A549 (cell line): Measurements from ENCODE around the gene CTBP2. TPM values are rescaled to one million over a fixed set of nuclear protein-coding genes. Genes with fewer than 3 reads are reported as not detected.

Experiments used
- ATAC-seq, 2 experiments: fragments of 200-7000 bp in 1 of 2; fragments of >200 bp in 1 of 2; cut with Nextera tagmentation in 1 of 2; cut with Tn5 transposase in 1 of 2; 3 replicates each; pipeline versions ENCODE4 v1.8.0 to v1.9.1; 2018 to 2020; ENCODE audit warnings: mild to moderate bottlenecking in 1 of 2, moderate library complexity in 1 of 2
- CTCF ChIA-PET: fragments of 300-600 bp; sonication (Branson Sonifier 250); formaldehyde crosslinking; extraction: SDS; loops from one replicate; lab custom pipeline; 2021; ENCODE audit warnings: antibody characterized with exemption, inconsistent platforms; lab: Yijun Ruan, JAX
- POLR2A ChIA-PET: fragments of 350-600 bp; formaldehyde crosslinking; extraction: SDS; loops from one replicate; lab custom pipeline; 2021; ENCODE audit warnings: antibody characterized with exemption, inconsistent platforms; lab: Yijun Ruan, JAX
- DNase-seq, 2 experiments: peaks; one replicate each; pipeline versions ENCODE4 v3.0.0 to v3.0.0-alpha.2; 2011 to 2016; ENCODE audit warnings: low read depth in 1 of 2, low spot score in 1 of 2
- FAIRE-seq: peaks from 2 replicates; lab custom pipeline; 2011; peaks lifted over from hg19 to GRCh38; lab: Jason Lieb, UNC
- H3K27ac ChIP-seq, 2 experiments: fragments of >200 bp; sonication (Bioruptor Twin); formaldehyde crosslinking; 3 replicates each; pipeline ENCODE4 v1.5.1; 2016 to 2017
- H3K4me1 ChIP-seq: fragments of >200 bp; sonication (Bioruptor Twin); formaldehyde crosslinking; 3 replicates; pipeline ENCODE4 v1.6.1; 2016
- H3K4me2 ChIP-seq: fragments of >200 bp; sonication (Bioruptor Twin); formaldehyde crosslinking; 3 replicates; pipeline ENCODE4 v1.6.1; 2016
- H3K4me3 ChIP-seq: fragments of >200 bp; sonication (Bioruptor Twin); formaldehyde crosslinking; 3 replicates; pipeline ENCODE4 v1.5.1; 2016
- H3K9me3 ChIP-seq: fragments of >200 bp; sonication (Bioruptor Twin); formaldehyde crosslinking; 3 replicates; pipeline ENCODE4 v1.6.1; 2016
- BCL3 ChIP-seq: fragments of >200 bp; sonication (Bioruptor Twin); formaldehyde crosslinking; IDR thresholded peaks from 3 replicates; pipeline ENCODE4 v1.6.1; 2016
- CBX2 ChIP-seq: fragments of 200-600 bp; sonication (generic); IDR thresholded peaks from 2 replicates; pipeline ENCODE4 v1.6.1; 2016; ENCODE audit warnings: low read depth, mild to moderate bottlenecking, borderline replicate concordance
- CBX8 ChIP-seq: fragments of 200-600 bp; sonication (generic); IDR thresholded peaks from 2 replicates; pipeline ENCODE4 v1.6.1; 2016
- CHD4 ChIP-seq: fragments of 200-600 bp; sonication (generic); IDR thresholded peaks from 2 replicates; pipeline ENCODE4 v1.6.1; 2016; ENCODE audit warnings: antibody characterized with exemption, mild to moderate bottlenecking, borderline replicate concordance
- CTCF ChIP-seq: fragments of >200 bp; sonication (Bioruptor Twin); formaldehyde crosslinking; IDR thresholded peaks from 3 replicates; pipeline ENCODE4 v1.5.1; 2016
- E2F6 ChIP-seq: IDR thresholded peaks from 2 replicates; pipeline ENCODE4 v1.6.1; 2012; ENCODE audit warnings: low read depth, borderline replicate concordance
- EHF ChIP-seq: fragments of 250-450 bp; sonication (Bioruptor Pico); IDR thresholded peaks from 2 replicates; pipeline ENCODE4 v1.5.0; 2020; ENCODE audit warnings: mild to moderate bottlenecking
- FOXS1 ChIP-seq: fragments of 250-450 bp; sonication (Bioruptor Pico); IDR thresholded peaks from 2 replicates; pipeline ENCODE4 v1.5.0; 2020; ENCODE audit warnings: mild to moderate bottlenecking, moderate library complexity
- GATA3 ChIP-seq: IDR thresholded peaks from 2 replicates; pipeline ENCODE4 v1.6.1; 2012; ENCODE audit warnings: borderline replicate concordance
- HDAC2 ChIP-seq: fragments of 200-600 bp; sonication (generic); IDR thresholded peaks from 2 replicates; pipeline ENCODE4 v1.6.1; 2016
- HEYL ChIP-seq: fragments of 250-450 bp; sonication (Bioruptor Pico); IDR thresholded peaks from 2 replicates; pipeline ENCODE4 v1.8.0; 2021; ENCODE audit warnings: mild to moderate bottlenecking, moderate library complexity
- JUN ChIP-seq, 2 experiments: fragments of >200 bp; sonication (Bioruptor Twin); formaldehyde crosslinking; IDR thresholded peaks; 2 replicates in 1 of 2; 3 replicates in 1 of 2; pipeline ENCODE4 v1.6.1; 2016 to 2017
- MAFK ChIP-seq: fragments of 450-650 bp; IDR thresholded peaks from 2 replicates; pipeline ENCODE4 v1.6.1; 2014; ENCODE audit not compliant: partially characterized antibody
- MAX ChIP-seq: IDR thresholded peaks from 2 replicates; pipeline ENCODE4 v1.6.1; 2012
- MAZ ChIP-seq: fragments of 150-350 bp; IDR thresholded peaks from 2 replicates; pipeline ENCODE4 v1.6.1; 2014; ENCODE audit warnings: antibody characterized with exemption, low read depth, low read length, borderline replicate concordance
- NPAS2 ChIP-seq: fragments of 250-450 bp; sonication (Bioruptor Pico); IDR thresholded peaks from 2 replicates; pipeline ENCODE4 v1.8.0; 2022; ENCODE audit warnings: mild to moderate bottlenecking, moderate library complexity, borderline replicate concordance
- NR3C1 ChIP-seq: fragments of >200 bp; sonication (Bioruptor Twin); formaldehyde crosslinking; IDR thresholded peaks from 3 replicates; pipeline ENCODE4 v1.6.1; 2017
- PHF8 ChIP-seq: fragments of 200-600 bp; sonication (generic); IDR thresholded peaks from 2 replicates; pipeline ENCODE4 v1.6.1; 2016; ENCODE audit warnings: low read depth, mild to moderate bottlenecking, antibody characterized with exemption, moderate library complexity, borderline replicate concordance
- POLR2A ChIP-seq: IDR thresholded peaks from 2 replicates; pipeline ENCODE4 v1.6.1; 2012; ENCODE audit warnings: mild to moderate bottlenecking, low read length
- POLR2AphosphoS2 ChIP-seq: conservative IDR thresholded peaks from 2 replicates; pipeline ENCODE4 v1.6.1; 2012; ENCODE audit warnings: low read length, improper control_type of control experiment, inconsistent platforms
- RARB ChIP-seq: fragments of 250-450 bp; sonication (Bioruptor Pico); IDR thresholded peaks from 2 replicates; pipeline ENCODE4 v1.8.0; 2021; ENCODE audit warnings: mild to moderate bottlenecking, moderate library complexity
- SMC3 ChIP-seq: fragments of >200 bp; sonication (Bioruptor Twin); formaldehyde crosslinking; IDR thresholded peaks from 3 replicates; pipeline ENCODE4 v1.6.1; 2018; ENCODE audit warnings: inconsistent platforms
- TP53 ChIP-seq: fragments of 250-450 bp; sonication (Bioruptor Pico); IDR thresholded peaks from 2 replicates; pipeline ENCODE4 v1.5.0; 2021; ENCODE audit warnings: mild to moderate bottlenecking, moderate library complexity
- USF2 ChIP-seq: fragments of 450-650 bp; IDR thresholded peaks from 2 replicates; pipeline ENCODE4 v1.6.1; 2014; ENCODE audit warnings: antibody characterized with exemption
- ZC3H11A ChIP-seq: fragments of 450-650 bp; IDR thresholded peaks from 2 replicates; pipeline ENCODE4 v1.6.1; 2014; ENCODE audit warnings: antibody characterized with exemption, mild to moderate bottlenecking
- ZNF302 ChIP-seq: fragments of 250-450 bp; sonication (Bioruptor Pico); IDR thresholded peaks from 2 replicates; pipeline ENCODE4 v1.9.0; 2021; ENCODE audit warnings: inconsistent platforms, mild to moderate bottlenecking, moderate library complexity
- ZSCAN20 ChIP-seq: fragments of 250-450 bp; sonication (Bioruptor Pico); IDR thresholded peaks from 2 replicates; pipeline ENCODE4 v1.8.0; 2022; ENCODE audit warnings: mild to moderate bottlenecking, moderate library complexity
- WGBS: methylation state at CpG from one replicate; pipeline ENCODE4 v1.1.6; 2017; ENCODE audit errors: missing lambda C conversion rate; 5-methylcytosine and 5-hydroxymethylcytosine counted together
- polyA plus RNA-seq, 4 experiments: library from polyadenylated mRNA; depleted of rRNA in 3 of 4; stranded (reverse); fragments of >200 nt; fragmentation: RNase III in 1 of 4; extraction: RNeasy Plus Mini Kit Qiagen cat#74134 plus additional on column Dnase treatment in 1 of 4; gene quantifications; 2 replicates in 3 of 4; 3 replicates in 1 of 4; pipeline ENCODE4 v1.2.3, GENCODE V29; 2011 to 2017

CTBP2 gene
- polyA plus RNA-seq, 2 of the 4 experiments (the other 2 are of a cell fraction): 74.9 to 78.9 TPM

- WGBS: 73% methylated on average over 7 of the region's 7 CpGs
- 0 out of 6 replicates have a peak overlapping the region, but pooled peaks of 1 of the 2 experiments have one; percentile 3 for H3K27ac ChIP-seq
- CTCF ChIA-PET: interaction anchor here (0.7 to 2.4 kb wide), 5 partner anchors 18 to 76 kb away, joined by 4 to 8 read pairs (median 5); no protein-coding TSS in a partner anchor
These were observed 130.7 kb downstream of the CTBP2 start for GRCh38 chr10:125029584-125030242.

GRCh38 chr10:125027871-125028869 is 132.2 kb downstream of the CTBP2 start:
- DNase-seq: no peak
- FAIRE-seq: no peak
- no peak for ATAC-seq
- no peaks in the 10 kb centered on the region for H3K9me3 ChIP-seq
- ChIA-PET CTCF (interaction anchor here (1.1 to 2.4 kb wide), 6 partner anchors 8 to 102 kb away, joined by 3 to 11 read pairs (median 7); no protein-coding TSS in a partner anchor), POLR2A (no interaction called here)
- H3K4me3 ChIP-seq: no peak overlapping the region
- no peak overlapping the region for H3K27ac ChIP-seq
- no peak overlapping the region for H3K4me2 ChIP-seq
- no peak for TF ChIP-seq CBX2
- TF ChIP-seq ZNF302 (CRISPR knock-in tag): no peak
- no peak for TF ChIP-seq MAX
- TF ChIP-seq EHF (CRISPR knock-in tag): no peak
- TF ChIP-seq ZC3H11A: no peak
- TF ChIP-seq RARB (CRISPR knock-in tag): no peak
- no peak for TF ChIP-seq HDAC2
- TF ChIP-seq NR3C1: no peak
- no peak for TF ChIP-seq POLR2A
- TF ChIP-seq HEYL (CRISPR knock-in tag): no peak
- TF ChIP-seq E2F6: no peak
- no peak for TF ChIP-seq PHF8
- TF ChIP-seq USF2: no peak
- no peak for TF ChIP-seq MAFK
- TF ChIP-seq, all 56 proteins: peak for 0
- H3K4me1 ChIP-seq: peaks cover 13% of the 10 kb centered on the region
- 92% methylated on average over 17 of the region's 17 CpGs for WGBS

More at GRCh38 chr10:125029584-125030242, 130.7 kb downstream of the CTBP2 start:
- ATAC-seq (peak in 1 of 2 experiments; percentile 29; a peak in 2 of 6 replicates), FAIRE-seq (no peak), DNase-seq (peak in 1 of 2 experiments; percentile 23)
- no peak for TF ChIP-seq SMC3
- no peak for TF ChIP-seq FOXS1 (CRISPR knock-in tag)
- TF ChIP-seq TP53: no peak
- TF ChIP-seq GATA3: no peak
- TF ChIP-seq ZNF302 (CRISPR knock-in tag): no peak
- no peak for TF ChIP-seq CHD4
- no peak for TF ChIP-seq CBX8
- TF ChIP-seq ZSCAN20: no peak
- no peak for TF ChIP-seq NPAS2
- no peak for TF ChIP-seq POLR2AphosphoS2
- TF ChIP-seq ZC3H11A: no peak
- TF ChIP-seq PHF8: no peak
- TF ChIP-seq CTCF: no peak
- TF ChIP-seq MAZ: no peak
- no peak for TF ChIP-seq HEYL (CRISPR knock-in tag)
- no peak for TF ChIP-seq CBX2
- no peak for TF ChIP-seq BCL3
- no peak for TF ChIP-seq RARB (CRISPR knock-in tag)
- no peak for TF ChIP-seq JUN (IDR thresholded peaks at IDR 0.05)
- TF ChIP-seq EHF (CRISPR knock-in tag): no peak
- Histone ChIP-seq H3K9me3 (no peaks in the 10 kb centered on the region), H3K4me3 (no peak overlapping the region), H3K4me1 (peaks cover 17% of the 10 kb centered on the region), H3K4me2 (0 out of 3 replicates have a peak overlapping the region, but pooled peaks have one; percentile 8)
- POLR2A ChIA-PET: no interaction called here
